WTC11 (cell line): ENCODE measurements around the gene XAGE2. TPM values are rescaled to one million over a fixed set of nuclear protein-coding genes. Genes with fewer than 3 reads are reported as not detected.

ENCODE experiments used
- ATAC-seq: fragments of 200-7000 bp; cut with Tn5 transposase; 2 replicates; pipeline ENCODE4 v1.10.0; 2021; ENCODE audit warnings: mild to moderate bottlenecking, moderate library complexity
- CTCF ChIA-PET: fragments of 300-600 bp; sonication (Branson Sonifier 250); formaldehyde crosslinking; loops from one replicate; lab custom pipeline; 2021; ENCODE audit warnings: antibody characterized with exemption; lab: Charles Lee
- POLR2A ChIA-PET: fragments of 350-600 bp; sonication (Branson Sonifier 250); formaldehyde crosslinking; loops from one replicate; lab custom pipeline; 2021; ENCODE audit warnings: antibody characterized with exemption; lab: Charles Lee
- DNase-seq: peaks from one replicate; pipeline ENCODE4 v3.0.0; 2021; ENCODE audit warnings: low spot score
- H3K27ac Mint-ChIP-seq: 2 replicates; pipeline ENCODE4 v1.8.0; 2021; ENCODE audit warnings: mixed read lengths
- H3K27me3 Mint-ChIP-seq: 2 replicates; pipeline ENCODE4 v1.8.0; 2021; ENCODE audit warnings: low read depth, mild to moderate bottlenecking, moderate library complexity, mixed read lengths
- H3K36me3 Mint-ChIP-seq: 2 replicates; pipeline ENCODE4 v1.8.0; 2021; ENCODE audit warnings: mixed read lengths
- H3K4me1 Mint-ChIP-seq: 2 replicates; pipeline ENCODE4 v1.8.0; 2022; ENCODE audit warnings: mixed read lengths
- H3K4me3 Mint-ChIP-seq: 2 replicates; pipeline ENCODE4 v1.8.0; 2021; ENCODE audit warnings: mild to moderate bottlenecking, moderate library complexity, mixed read lengths
- H3K9me3 Mint-ChIP-seq: 2 replicates; pipeline ENCODE4 v1.8.0; 2021; ENCODE audit warnings: mixed read lengths
- ATF1 ChIP-seq: sonication (generic); formaldehyde crosslinking; IDR thresholded peaks from 2 replicates; pipeline ENCODE4 v1.8.1; 2023; ENCODE audit warnings: mild to moderate bottlenecking, moderate library complexity, missing genetic modification reagents
- CREM ChIP-seq: sonication (generic); formaldehyde crosslinking; IDR thresholded peaks from 2 replicates; pipeline ENCODE4 v1.8.1; 2022; ENCODE audit warnings: mild to moderate bottlenecking, missing genetic modification reagents, moderate library complexity
- E2F4 ChIP-seq: sonication (generic); formaldehyde crosslinking; IDR thresholded peaks from 2 replicates; pipeline ENCODE4 v1.8.1; 2022; ENCODE audit warnings: low read depth, mild to moderate bottlenecking, moderate library complexity, missing genetic modification reagents, borderline replicate concordance
- ELF4 ChIP-seq: sonication (generic); formaldehyde crosslinking; IDR thresholded peaks from 2 replicates; pipeline ENCODE4 v1.8.1; 2022; ENCODE audit warnings: low read depth, mild to moderate bottlenecking, moderate library complexity, missing genetic modification reagents
- ETV6 ChIP-seq: sonication (generic); formaldehyde crosslinking; IDR thresholded peaks from 2 replicates; pipeline ENCODE4 v1.8.1; 2022; ENCODE audit warnings: mild to moderate bottlenecking, missing genetic modification reagents
- FOXJ3 ChIP-seq: sonication (generic); formaldehyde crosslinking; IDR thresholded peaks from 2 replicates; pipeline ENCODE4 v1.9.0; 2021; ENCODE audit warnings: missing genetic modification reagents, mild to moderate bottlenecking, borderline replicate concordance
- GRHL2 ChIP-seq: fragments of 250-450 bp; sonication (Bioruptor Pico); IDR thresholded peaks from 2 replicates; pipeline ENCODE4 v1.8.0; 2022; ENCODE audit warnings: mild to moderate bottlenecking, moderate library complexity; ENCODE audit not compliant: insufficient replicate concordance, severe bottlenecking
- KAT7 ChIP-seq: sonication (generic); formaldehyde crosslinking; IDR thresholded peaks from 2 replicates; pipeline ENCODE4 v1.8.1; 2023; ENCODE audit warnings: missing genetic modification reagents, mild to moderate bottlenecking, borderline replicate concordance
- NR1H2 ChIP-seq: sonication (generic); formaldehyde crosslinking; IDR thresholded peaks from 2 replicates; pipeline ENCODE4 v1.9.0; 2021; ENCODE audit warnings: mild to moderate bottlenecking, moderate library complexity, missing genetic modification reagents
- NR3C1 ChIP-seq: sonication (generic); formaldehyde crosslinking; conservative IDR thresholded peaks from 2 replicates; pipeline ENCODE4 v1.8.1; 2023; ENCODE audit warnings: low read depth, mild to moderate bottlenecking, missing genetic modification reagents
- OVOL2 ChIP-seq: fragments of 250-450 bp; sonication (Bioruptor Pico); IDR thresholded peaks from 2 replicates; pipeline ENCODE4 v1.9.0; 2021; ENCODE audit warnings: mild to moderate bottlenecking, borderline replicate concordance
- ZBTB43 ChIP-seq: sonication (generic); formaldehyde crosslinking; IDR thresholded peaks from 2 replicates; pipeline ENCODE4 v1.8.1; 2023; ENCODE audit warnings: mild to moderate bottlenecking, missing genetic modification reagents
- ZNF232 ChIP-seq: sonication (generic); formaldehyde crosslinking; IDR thresholded peaks from 2 replicates; pipeline ENCODE4 v1.8.0; 2022; ENCODE audit warnings: mild to moderate bottlenecking, missing genetic modification reagents
- ZNF317 ChIP-seq: sonication (generic); formaldehyde crosslinking; IDR thresholded peaks from 2 replicates; pipeline ENCODE4 v1.8.1; 2023; ENCODE audit warnings: low read depth, mild to moderate bottlenecking, moderate library complexity, missing genetic modification reagents, borderline replicate concordance
- ZNF423 ChIP-seq: fragments of 250-450 bp; sonication (Bioruptor Pico); IDR thresholded peaks from 2 replicates; pipeline ENCODE4 v2.1.2; 2022; ENCODE audit warnings: mild to moderate bottlenecking, moderate library complexity
- total RNA-seq: library from RNA; stranded (reverse); gene quantifications from 3 replicates; pipeline ENCODE4 v1.2.3, GENCODE V29; 2021
- TF ChIP-seq, protein P1 (sequence below): fragments of 250-450 bp; sonication (Bioruptor Pico); IDR thresholded peaks from 2 replicates; pipeline ENCODE4 v1.8.0; 2021; ENCODE audit warnings: mild to moderate bottlenecking
- TF ChIP-seq, protein P2 (sequence below): sonication (generic); formaldehyde crosslinking; IDR thresholded peaks from 2 replicates; pipeline ENCODE4 v1.8.0; 2022; ENCODE audit warnings: mild to moderate bottlenecking, missing genetic modification reagents
- TF ChIP-seq, protein P3 (sequence below): sonication (generic); formaldehyde crosslinking; IDR thresholded peaks from 2 replicates; pipeline ENCODE4 v1.8.1; 2023; ENCODE audit warnings: mild to moderate bottlenecking, missing genetic modification reagents, moderate library complexity
- TF ChIP-seq, protein P4 (sequence below): sonication (generic); formaldehyde crosslinking; conservative IDR thresholded peaks from 2 replicates; pipeline ENCODE4 v1.8.1; 2023; ENCODE audit warnings: mild to moderate bottlenecking, low read depth, missing genetic modification reagents, moderate library complexity
- TF ChIP-seq, protein P5 (sequence below): sonication (generic); formaldehyde crosslinking; IDR thresholded peaks from 2 replicates; pipeline ENCODE4 v1.8.1; 2022; ENCODE audit warnings: mild to moderate bottlenecking, missing genetic modification reagents, moderate library complexity, borderline replicate concordance

The XAGE2 gene
- total RNA-seq, 1 experiment from 2014 or later, result not detected

DNA sequence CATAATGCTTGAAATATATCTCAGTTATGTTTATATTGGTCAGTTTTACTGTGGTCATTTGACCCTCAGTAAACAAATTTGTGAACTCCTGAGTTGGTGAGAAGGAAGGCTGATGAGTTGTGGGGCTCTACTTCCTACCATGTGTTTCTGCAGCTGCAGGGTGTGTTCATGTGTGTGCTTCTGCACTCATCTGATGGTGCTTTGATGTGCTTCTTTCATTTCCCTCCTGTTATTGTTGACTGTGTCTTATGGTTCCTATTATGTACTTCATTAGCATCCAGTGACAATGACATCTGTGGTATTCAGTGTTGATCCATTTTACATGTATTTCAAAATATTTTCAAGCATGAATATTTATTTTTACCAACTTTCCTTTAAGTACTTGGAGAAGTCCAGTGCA lies 46.5 kb downstream of the XAGE2 start:
- Mint-ChIP-seq H3K4me3 (no peak overlapping the region), H3K4me1 (no peaks in the 10 kb centered on the region), H3K27me3 (no peaks in the 10 kb centered on the region; the same call in 1 of the 2 replicates), H3K27ac (no peak overlapping the region), H3K36me3 (no peaks in the 10 kb centered on the region), H3K9me3 (no peaks in the 10 kb centered on the region)
- POLR2A ChIA-PET, result no interaction called here
- no peak for ATAC-seq
- no peak for DNase-seq
- TF ChIP-seq ATF1 (CRISPR knock-in tag) (no peak), ETV6 (CRISPR knock-in tag) (no peak)
- CTCF ChIA-PET, result no interaction called here

GRCh38 chrX:52416816-52417215 lies 48.0 kb downstream of the XAGE2 start:
- no peak for TF ChIP-seq ELF4 (CRISPR knock-in tag)
- TF ChIP-seq, all 79 proteins: peak for 0
- no peak overlapping the region for H3K27ac Mint-ChIP-seq
- H3K9me3 Mint-ChIP-seq, result no peaks in the 10 kb centered on the region
- no peaks in the 10 kb centered on the region for H3K4me1 Mint-ChIP-seq
- ChIA-PET CTCF (no interaction called here), POLR2A (no interaction called here)
- no peaks in the 10 kb centered on the region; the same call in 1 of the 2 replicates for H3K27me3 Mint-ChIP-seq
- H3K4me3 Mint-ChIP-seq, result no peak overlapping the region
- DNase-seq (no peak), ATAC-seq (no peak)
- no peaks in the 10 kb centered on the region for H3K36me3 Mint-ChIP-seq

DNA sequence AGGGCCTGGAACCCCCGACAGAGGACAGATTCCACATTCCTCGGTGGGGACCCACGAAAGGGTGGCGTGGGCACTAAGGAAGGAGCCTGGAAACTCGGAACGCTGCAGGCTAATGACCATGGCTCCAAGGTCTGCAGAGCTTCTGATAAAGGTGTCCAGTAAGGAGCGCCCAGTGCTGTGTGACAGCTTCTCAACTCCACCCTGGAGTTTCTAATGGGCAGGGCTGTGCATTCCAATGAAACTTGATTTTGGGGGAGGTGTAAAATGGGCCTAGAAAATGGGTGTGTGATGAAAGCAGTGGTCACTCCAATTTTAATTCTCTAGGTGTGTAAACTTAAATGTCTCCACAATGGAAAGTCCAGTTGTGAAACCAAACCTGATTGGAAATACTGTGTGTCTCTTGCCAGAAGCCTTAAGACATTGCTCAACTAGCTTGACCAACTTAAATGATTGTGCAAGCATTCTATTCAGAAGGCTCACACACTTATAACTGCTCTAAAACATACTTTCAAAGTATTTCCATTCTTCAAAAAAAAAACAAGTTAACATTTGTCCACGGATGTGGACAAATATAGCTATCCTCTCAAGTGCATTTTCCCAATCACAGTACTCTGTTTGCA lies 52.1 kb downstream of the XAGE2 start:
- CTCF ChIA-PET, result no interaction called here
- POLR2A ChIA-PET, result no interaction called here
- Mint-ChIP-seq H3K4me3 (no peak overlapping the region), H3K9me3 (no peaks in the 10 kb centered on the region), H3K36me3 (no peaks in the 10 kb centered on the region), H3K27me3 (no peaks in the 10 kb centered on the region; the same call in 1 of the 2 replicates), H3K27ac (no peak overlapping the region), H3K4me1 (no peaks in the 10 kb centered on the region)
- no peak for DNase-seq
- no peak for ATAC-seq
- no peak for TF ChIP-seq NR3C1
- TF ChIP-seq, protein P1, sequence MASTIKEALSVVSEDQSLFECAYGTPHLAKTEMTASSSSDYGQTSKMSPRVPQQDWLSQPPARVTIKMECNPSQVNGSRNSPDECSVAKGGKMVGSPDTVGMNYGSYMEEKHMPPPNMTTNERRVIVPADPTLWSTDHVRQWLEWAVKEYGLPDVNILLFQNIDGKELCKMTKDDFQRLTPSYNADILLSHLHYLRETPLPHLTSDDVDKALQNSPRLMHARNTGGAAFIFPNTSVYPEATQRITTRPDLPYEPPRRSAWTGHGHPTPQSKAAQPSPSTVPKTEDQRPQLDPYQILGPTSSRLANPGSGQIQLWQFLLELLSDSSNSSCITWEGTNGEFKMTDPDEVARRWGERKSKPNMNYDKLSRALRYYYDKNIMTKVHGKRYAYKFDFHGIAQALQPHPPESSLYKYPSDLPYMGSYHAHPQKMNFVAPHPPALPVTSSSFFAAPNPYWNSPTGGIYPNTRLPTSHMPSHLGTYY, result no peak
- TF ChIP-seq, protein P2, sequence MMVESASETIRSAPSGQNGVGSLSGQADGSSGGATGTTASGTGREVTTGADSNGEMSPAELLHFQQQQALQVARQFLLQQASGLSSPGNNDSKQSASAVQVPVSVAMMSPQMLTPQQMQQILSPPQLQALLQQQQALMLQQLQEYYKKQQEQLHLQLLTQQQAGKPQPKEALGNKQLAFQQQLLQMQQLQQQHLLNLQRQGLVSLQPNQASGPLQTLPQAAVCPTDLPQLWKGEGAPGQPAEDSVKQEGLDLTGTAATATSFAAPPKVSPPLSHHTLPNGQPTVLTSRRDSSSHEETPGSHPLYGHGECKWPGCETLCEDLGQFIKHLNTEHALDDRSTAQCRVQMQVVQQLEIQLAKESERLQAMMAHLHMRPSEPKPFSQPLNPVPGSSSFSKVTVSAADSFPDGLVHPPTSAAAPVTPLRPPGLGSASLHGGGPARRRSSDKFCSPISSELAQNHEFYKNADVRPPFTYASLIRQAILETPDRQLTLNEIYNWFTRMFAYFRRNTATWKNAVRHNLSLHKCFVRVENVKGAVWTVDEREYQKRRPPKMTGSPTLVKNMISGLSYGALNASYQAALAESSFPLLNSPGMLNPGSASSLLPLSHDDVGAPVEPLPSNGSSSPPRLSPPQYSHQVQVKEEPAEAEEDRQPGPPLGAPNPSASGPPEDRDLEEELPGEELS (CRISPR knock-in tag), result no peak
- TF ChIP-seq FOXJ3 (CRISPR knock-in tag), result no peak
- TF ChIP-seq, protein P3, sequence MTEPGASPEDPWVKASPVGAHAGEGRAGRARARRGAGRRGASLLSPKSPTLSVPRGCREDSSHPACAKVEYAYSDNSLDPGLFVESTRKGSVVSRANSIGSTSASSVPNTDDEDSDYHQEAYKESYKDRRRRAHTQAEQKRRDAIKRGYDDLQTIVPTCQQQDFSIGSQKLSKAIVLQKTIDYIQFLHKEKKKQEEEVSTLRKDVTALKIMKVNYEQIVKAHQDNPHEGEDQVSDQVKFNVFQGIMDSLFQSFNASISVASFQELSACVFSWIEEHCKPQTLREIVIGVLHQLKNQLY, result no peak
- no peak for TF ChIP-seq ZBTB43 (CRISPR knock-in tag)
- TF ChIP-seq E2F4 (CRISPR knock-in tag), result no peak
- TF ChIP-seq GRHL2, result no peak
- TF ChIP-seq KAT7 (CRISPR knock-in tag), result no peak
- no peak for TF ChIP-seq OVOL2 (CRISPR knock-in tag)
- TF ChIP-seq ZNF423 (CRISPR knock-in tag), result no peak
- TF ChIP-seq CREM (CRISPR knock-in tag), result no peak
- no peak for TF ChIP-seq NR1H2 (CRISPR knock-in tag)
- no peak for TF ChIP-seq ZNF232 (CRISPR knock-in tag)
- TF ChIP-seq, protein P4, sequence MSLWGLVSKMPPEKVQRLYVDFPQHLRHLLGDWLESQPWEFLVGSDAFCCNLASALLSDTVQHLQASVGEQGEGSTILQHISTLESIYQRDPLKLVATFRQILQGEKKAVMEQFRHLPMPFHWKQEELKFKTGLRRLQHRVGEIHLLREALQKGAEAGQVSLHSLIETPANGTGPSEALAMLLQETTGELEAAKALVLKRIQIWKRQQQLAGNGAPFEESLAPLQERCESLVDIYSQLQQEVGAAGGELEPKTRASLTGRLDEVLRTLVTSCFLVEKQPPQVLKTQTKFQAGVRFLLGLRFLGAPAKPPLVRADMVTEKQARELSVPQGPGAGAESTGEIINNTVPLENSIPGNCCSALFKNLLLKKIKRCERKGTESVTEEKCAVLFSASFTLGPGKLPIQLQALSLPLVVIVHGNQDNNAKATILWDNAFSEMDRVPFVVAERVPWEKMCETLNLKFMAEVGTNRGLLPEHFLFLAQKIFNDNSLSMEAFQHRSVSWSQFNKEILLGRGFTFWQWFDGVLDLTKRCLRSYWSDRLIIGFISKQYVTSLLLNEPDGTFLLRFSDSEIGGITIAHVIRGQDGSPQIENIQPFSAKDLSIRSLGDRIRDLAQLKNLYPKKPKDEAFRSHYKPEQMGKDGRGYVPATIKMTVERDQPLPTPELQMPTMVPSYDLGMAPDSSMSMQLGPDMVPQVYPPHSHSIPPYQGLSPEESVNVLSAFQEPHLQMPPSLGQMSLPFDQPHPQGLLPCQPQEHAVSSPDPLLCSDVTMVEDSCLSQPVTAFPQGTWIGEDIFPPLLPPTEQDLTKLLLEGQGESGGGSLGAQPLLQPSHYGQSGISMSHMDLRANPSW, result no peak
- TF ChIP-seq ZNF317 (CRISPR knock-in tag), result no peak
- TF ChIP-seq, protein P5, sequence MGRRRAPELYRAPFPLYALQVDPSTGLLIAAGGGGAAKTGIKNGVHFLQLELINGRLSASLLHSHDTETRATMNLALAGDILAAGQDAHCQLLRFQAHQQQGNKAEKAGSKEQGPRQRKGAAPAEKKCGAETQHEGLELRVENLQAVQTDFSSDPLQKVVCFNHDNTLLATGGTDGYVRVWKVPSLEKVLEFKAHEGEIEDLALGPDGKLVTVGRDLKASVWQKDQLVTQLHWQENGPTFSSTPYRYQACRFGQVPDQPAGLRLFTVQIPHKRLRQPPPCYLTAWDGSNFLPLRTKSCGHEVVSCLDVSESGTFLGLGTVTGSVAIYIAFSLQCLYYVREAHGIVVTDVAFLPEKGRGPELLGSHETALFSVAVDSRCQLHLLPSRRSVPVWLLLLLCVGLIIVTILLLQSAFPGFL (CRISPR knock-in tag), result no peak
